HG02981 (cell line): Measurements from ENCODE around the gene CFAP70.
A peak's percentile ranks its signal among the peaks of the same experiment; 100 is the strongest.
"Not testable (repeated sequence)": the region's sequence is repeated elsewhere in the genome, so short reads cannot be mapped to it uniquely, and the experiment has no call there.

ENCODE experiments used
- ATAC-seq: cut with Tn5 transposase; IDR thresholded peaks from one replicate; pipeline ENCODE4 v1.9.1; 2021; ENCODE audit warnings: mild to moderate bottlenecking, moderate library complexity; ENCODE audit not compliant: unreplicated experiment

The CFAP70 gene

GRCh38 chr10:73358331-73359279 lies at the start of gene CFAP70:
CFAP70 (minus strand) TSS chr10:73358864; CDS start chr10:73354796, 4,068 bp downstream.
- peak; percentile 93 for ATAC-seq

GRCh38 chr10:73408061-73408460 lies 49.4 kb upstream of the CFAP70 start:
- ATAC-seq, result no peak

- ATAC-seq, result no peak
These were observed 48.8 kb upstream of the CFAP70 start for GRCh38 chr10:73407495-73407894.

GRCh38 chr10:73406846-73407245 lies 48.2 kb upstream of the CFAP70 start:
- no peak for ATAC-seq

- no peak for ATAC-seq
These were observed 46.9 kb upstream of the CFAP70 start for GRCh38 chr10:73405556-73405955.

- ATAC-seq, result no peak
These were observed 46.0 kb upstream of the CFAP70 start for GRCh38 chr10:73404690-73405089.

GRCh38 chr10:73401636-73402035 lies 43.0 kb upstream of the CFAP70 start:
- ATAC-seq, result no peak

- no peak for ATAC-seq
These were observed 40.4 kb upstream of the CFAP70 start for GRCh38 chr10:73399063-73399462.

GRCh38 chr10:73398024-73398423 lies 39.4 kb upstream of the CFAP70 start:
- no peak for ATAC-seq

GRCh38 chr10:73394325-73394724 lies 35.7 kb upstream of the CFAP70 start:
- not testable (repeated sequence) for ATAC-seq

GRCh38 chr10:73388228-73388627 lies 29.6 kb upstream of the CFAP70 start:
- no peak for ATAC-seq

- no peak for ATAC-seq
These were observed 27.9 kb upstream of the CFAP70 start for GRCh38 chr10:73386583-73386982.

- no peak for ATAC-seq
These were observed 20.5 kb upstream of the CFAP70 start for GRCh38 chr10:73379064-73379748.

- ATAC-seq, result no peak
These were observed 18.0 kb upstream of the CFAP70 start for GRCh38 chr10:73376679-73377078.

GRCh38 chr10:73368238-73368637 lies 9.6 kb upstream of the CFAP70 start:
- ATAC-seq, result no peak

- ATAC-seq, result no peak
These were observed 8.0 kb upstream of the CFAP70 start for GRCh38 chr10:73366381-73367298.

GRCh38 chr10:73364964-73365363 lies 6.3 kb upstream of the CFAP70 start:
- no peak for ATAC-seq

GRCh38 chr10:73359492-73359891 lies 828 bp upstream of the CFAP70 start:
- ATAC-seq, result no peak

GRCh38 chr10:73357821-73358220 lies 843 bp downstream of the CFAP70 start:
- ATAC-seq, result no peak

GRCh38 chr10:73357166-73357565 lies 1.5 kb downstream of the CFAP70 start:
- no peak for ATAC-seq

- no peak for ATAC-seq
These were observed 14.4 kb downstream of the CFAP70 start for GRCh38 chr10:73344269-73344668.
